Right renal cortex interstitium (tissue), 3 donors: ENCODE results near the gene PMVK. TPM values are rescaled to one million over a fixed set of nuclear protein-coding genes. Genes with fewer than 3 reads are reported as not detected.

ENCODE experiments used
- DNase-seq, 3 donors: peaks; one replicate each; pipeline ENCODE4 v3.0.0-alpha.2; 2013; ENCODE audit warnings: low read depth in 3 of 3, low spot score in 2 of 3
- polyA plus RNA-seq, 3 donors: library from polyadenylated mRNA; unstranded; fragments of 120-200 nt; gene quantifications; one replicate each; pipeline ENCODE4 v1.2.1, GENCODE V29; 2013; ENCODE audit not compliant: insufficient read length in 3 of 3

PMVK gene
- polyA plus RNA-seq, 3 donors, result 42.2 to 43.6 (median 43.3) TPM

- DNase-seq, result no peak
Measured at GRCh38 chr1:154951901-154952657, 15.6 kb upstream of the PMVK start.

DNA sequence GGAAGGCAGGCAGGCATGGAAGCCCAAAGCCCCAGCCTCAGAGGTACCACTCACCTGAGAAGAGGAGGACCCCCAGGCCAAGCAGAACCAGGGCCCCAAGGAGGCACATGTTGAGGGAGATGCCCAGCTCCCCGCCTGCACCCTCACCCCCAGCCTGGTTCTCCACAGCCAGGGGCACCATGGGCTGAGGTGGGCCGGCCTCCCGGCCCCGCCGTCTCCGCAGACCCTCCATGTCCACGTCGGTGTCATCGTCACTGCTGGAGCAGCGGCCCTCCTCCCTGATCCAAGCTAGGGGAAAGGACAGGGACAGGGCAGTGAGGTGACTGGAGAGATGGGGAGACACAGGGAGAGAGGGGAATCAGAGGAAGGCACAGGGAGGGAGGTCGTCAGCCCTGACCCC, 11.6 kb upstream of the PMVK start:
- DNase-seq, result no peak

- DNase-seq, result no peak
Measured at GRCh38 chr1:154945962-154946850, 9.7 kb upstream of the PMVK start.

DNA sequence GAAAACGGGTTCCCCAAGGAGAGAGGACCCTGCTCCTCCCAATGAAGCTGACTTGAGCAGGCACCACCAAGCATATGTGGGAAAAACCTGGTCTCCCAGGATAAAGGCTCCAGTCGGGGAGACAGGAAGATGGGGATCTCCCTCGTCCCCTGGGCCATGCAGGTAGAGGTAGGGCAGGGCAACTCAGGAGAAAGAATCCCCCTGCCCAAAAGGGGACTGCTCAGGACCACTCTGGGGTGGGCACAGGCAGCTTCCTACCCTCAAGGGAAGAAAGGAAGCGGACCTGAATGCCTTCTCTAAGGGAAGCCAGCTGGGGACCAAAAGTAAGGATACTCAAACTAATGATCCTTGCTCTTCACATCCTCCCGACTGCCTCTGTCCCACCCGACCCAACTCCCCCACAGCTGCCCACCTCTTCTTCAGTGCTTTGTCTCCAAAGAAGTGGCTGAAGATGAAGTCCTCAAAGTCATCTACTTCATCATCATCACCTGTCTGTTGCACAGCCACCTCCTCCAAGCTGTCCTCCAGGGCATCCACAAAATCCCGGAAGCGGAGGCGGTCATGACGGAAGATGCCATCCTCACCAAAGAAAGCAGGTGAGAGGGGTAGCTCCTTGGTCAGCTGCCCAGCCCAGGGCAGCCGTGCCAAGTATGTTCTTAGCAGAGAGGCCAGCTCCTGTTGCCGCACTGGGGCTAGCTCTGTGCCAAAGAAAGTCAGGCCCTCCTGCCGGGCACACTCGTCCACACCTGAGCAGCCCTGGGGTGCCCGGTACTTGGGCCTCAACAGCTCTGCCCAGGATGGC, 8.8 kb upstream of the PMVK start:
- no peak for DNase-seq

GRCh38 chr1:154944401-154945159, 8.1 kb upstream of the PMVK start:
- no peak for DNase-seq

- no peak for DNase-seq
Measured at GRCh38 chr1:154943649-154944400, 7.3 kb upstream of the PMVK start.

DNA sequence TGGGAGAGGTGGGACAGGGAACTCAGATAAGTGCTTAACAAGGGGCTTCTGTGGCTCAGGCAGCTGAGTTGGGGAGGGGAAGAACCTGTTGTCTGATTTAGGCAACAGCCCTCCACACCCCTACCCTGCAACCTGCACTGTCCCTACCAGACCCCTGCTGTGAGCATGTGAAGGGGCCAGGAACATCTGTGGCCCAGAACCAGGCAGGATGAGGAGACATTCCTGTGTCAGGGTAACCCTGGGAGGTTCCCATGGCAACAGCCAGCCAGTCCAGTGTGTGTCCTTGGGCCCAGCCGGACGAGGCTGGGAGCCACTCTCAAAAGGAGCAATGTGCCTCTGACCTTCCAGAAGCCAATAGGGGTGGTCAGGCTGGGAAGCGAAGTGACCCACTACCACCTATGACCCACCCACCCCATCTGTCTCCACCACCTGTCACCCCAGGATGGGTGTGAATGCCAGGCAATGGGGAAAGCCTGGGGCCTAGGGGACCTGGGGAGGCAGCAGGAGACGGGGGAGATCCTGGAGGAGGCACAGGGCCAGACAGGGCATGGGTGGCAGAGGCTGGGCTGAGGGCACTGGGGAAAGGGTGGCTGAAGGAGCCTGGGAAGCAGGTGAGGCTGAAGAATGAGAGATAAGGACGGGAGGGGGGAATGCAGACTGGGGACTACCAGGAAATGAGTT, 5.0 kb upstream of the PMVK start:
- DNase-seq, result no peak

DNA sequence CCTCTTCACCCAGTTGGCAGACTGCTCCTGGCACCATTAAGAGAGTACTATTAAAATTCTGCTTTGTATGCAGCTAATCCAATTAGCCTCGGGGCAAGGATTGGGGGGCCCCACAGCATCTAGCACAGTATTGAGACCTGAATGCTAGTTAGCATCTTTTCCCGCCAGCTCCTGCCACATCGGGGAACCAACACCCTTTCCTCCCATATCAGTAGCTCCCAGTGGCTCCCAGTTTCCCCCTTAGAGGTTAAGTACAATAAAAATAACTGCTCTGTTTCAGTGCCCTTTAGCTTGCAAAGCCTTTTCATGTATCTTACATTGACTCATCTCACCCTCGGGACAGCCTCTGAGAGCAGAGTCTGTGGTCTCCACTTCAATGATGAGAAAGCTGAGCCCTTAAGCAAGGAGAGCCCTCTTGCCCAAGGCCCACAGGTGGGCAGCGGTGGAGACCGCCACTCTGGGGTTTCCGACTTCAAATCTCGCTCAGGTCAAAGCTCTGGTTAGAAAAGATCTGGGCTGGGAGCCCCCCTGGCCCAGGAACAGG, 4.2 kb upstream of the PMVK start:
- DNase-seq, result no peak

- no peak for DNase-seq
Measured at GRCh38 chr1:154940213-154940560, 3.7 kb upstream of the PMVK start.

DNA sequence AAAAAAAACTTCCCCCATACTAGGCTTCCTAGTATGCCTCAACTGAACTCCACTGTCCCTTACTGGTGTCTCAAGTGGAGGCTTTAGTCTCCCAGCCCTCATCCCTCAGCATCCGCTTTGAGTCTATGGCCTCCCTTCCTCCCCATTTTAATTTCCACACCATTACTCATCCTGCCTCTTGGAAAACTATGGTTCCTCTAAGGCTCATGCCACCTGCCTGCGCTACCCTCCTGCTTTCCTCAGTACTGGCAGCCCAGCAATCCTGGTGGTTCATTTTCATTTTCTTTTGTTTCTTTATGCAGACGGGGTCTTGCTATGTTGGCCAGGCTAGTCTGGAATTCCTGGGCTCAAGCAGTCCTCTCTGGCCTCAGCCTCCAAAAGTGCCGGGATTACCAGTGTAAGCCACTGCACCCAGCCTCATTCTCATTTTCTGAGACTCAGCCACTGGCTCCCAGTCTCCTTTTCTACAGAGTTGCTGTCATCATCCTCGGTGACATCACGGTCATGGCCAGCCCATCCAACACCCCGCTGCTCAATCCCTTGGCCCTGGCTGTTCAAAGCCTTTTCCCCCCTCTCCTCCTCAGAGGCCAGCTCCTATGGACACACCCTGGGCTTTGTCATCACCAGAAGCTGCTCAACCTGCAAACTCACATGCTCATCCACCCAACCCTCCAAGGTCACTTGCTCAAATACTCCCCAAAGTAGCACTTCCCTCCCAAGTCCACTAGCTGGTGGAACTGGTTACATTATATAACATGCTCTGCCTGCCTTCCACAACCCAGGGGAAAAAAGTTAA, 2.3 kb upstream of the PMVK start:
- DNase-seq, result no peak

- DNase-seq, result no peak
Measured at GRCh38 chr1:154937988-154938386, 1.5 kb upstream of the PMVK start.

- DNase-seq, result peak; percentile 90 to 98 (median 95)
Measured at GRCh38 chr1:154937085-154937987, 817 bp upstream of the PMVK start.

DNA sequence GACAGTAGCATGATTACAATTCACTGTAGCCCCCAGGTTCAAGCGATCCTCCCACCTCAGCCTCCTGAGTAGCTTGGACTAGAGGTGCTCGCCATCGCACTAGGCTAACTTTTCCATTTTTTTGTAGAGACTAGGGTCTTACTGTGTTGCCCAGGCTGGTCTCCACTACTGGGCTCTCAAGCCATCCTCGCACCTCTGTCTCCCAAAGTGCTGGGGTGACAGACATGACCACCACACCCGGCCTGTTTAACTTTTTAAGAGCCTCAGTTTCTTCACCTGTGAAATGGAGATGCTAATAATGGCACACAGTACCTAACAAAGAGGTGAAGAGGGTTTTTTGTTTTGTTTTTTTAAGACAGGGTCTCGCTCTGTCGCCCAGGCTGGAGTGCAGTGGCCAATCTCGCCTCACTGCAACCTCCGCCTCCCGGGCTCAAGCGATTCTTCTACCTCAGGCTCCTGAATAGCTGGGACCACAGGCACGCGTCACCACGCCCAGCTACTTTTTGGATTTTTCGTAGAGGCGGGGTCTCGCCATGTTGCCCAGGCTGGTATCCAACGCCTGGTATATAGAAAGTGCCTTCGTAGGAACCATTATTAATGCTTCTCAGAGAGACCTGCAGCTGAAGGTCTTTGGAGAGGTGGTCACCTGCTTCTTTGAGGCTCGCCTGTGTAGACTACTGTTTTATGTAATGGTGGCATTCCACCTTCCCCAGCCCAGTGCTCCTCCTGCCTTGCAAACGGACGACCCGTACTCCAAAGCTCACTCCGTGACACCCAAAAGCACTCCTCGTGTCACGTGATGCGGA, 567 bp downstream of the PMVK start:
- DNase-seq, result no peak

GRCh38 chr1:154934358-154934948, 2.1 kb downstream of the PMVK start:
- DNase-seq, result no peak

GRCh38 chr1:154931940-154932487, 4.5 kb downstream of the PMVK start:
- no peak for DNase-seq

DNA sequence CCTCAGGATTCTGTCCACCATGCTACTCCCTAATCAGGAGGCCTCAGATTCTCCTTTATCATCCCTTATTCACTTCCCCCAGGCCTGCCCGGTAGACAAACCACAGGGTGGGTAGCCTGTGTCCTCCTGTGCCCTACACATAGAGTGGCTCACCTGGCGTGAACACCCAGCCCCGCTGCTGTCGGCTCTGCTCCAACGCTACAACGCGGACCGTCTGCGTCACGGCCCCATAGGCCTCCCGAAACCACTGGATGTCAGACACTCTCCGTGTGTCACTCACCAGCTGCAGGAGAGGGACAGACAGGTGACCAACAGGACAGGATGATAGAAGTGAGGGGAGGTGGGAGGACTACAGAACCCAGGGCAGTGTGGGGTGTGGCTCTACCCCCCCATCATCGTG, 10.3 kb downstream of the PMVK start:
- no peak for DNase-seq
